Activated CD4-positive, alpha-beta memory T cell treated with anti-CD3 and anti-CD28 coated beads, Interleukin-2, amount 10 ng/mL, durations not matched to agents 7 days and 5 days (primary cell): ENCODE data around the gene SLIT1. TPM values are rescaled to one million over a fixed set of nuclear protein-coding genes. Genes with fewer than 3 reads are reported as not detected.

Experiments used
- CTCF ChIA-PET: fragments of 350-600 bp; sonication (Branson Sonifier 250); formaldehyde crosslinking; loops from one replicate; lab custom pipeline; 2021; ENCODE audit warnings: antibody characterized with exemption, inconsistent platforms; lab: Charles Lee
- POLR2A ChIA-PET: fragments of 350-600 bp; sonication (Branson Sonifier 250); formaldehyde crosslinking; loops from one replicate; lab custom pipeline; 2021; ENCODE audit warnings: antibody characterized with exemption; lab: Charles Lee
- DNase-seq: peaks from one replicate; pipeline ENCODE4 v3.0.0-alpha.2; 2020
- H3K27ac Mint-ChIP-seq: one replicate; pipeline ENCODE4 v1.8.0; 2021; ENCODE audit warnings: mild to moderate bottlenecking, mixed read lengths
- H3K27me3 Mint-ChIP-seq: one replicate; pipeline ENCODE4 v1.8.0; 2021; ENCODE audit warnings: mixed read lengths
- H3K36me3 Mint-ChIP-seq: one replicate; pipeline ENCODE4 v1.8.0; 2021; ENCODE audit warnings: low read depth, mixed read lengths
- H3K4me1 Mint-ChIP-seq: one replicate; pipeline ENCODE4 v1.8.0; 2021; ENCODE audit warnings: mixed read lengths
- H3K4me3 Mint-ChIP-seq: one replicate; pipeline ENCODE4 v1.8.0; 2021; ENCODE audit warnings: mild to moderate bottlenecking, mixed read lengths
- H3K9me3 Mint-ChIP-seq: one replicate; pipeline ENCODE4 v1.8.0; 2021; ENCODE audit warnings: mixed read lengths
- total RNA-seq, 2 experiments: library from RNA; stranded (reverse); gene quantifications; one replicate each; pipeline ENCODE4 v1.2.3, GENCODE V29; 2021

Gene SLIT1
- total RNA-seq, 2 experiments from 2014 or later, result 0.30 to 0.35 TPM

DNA sequence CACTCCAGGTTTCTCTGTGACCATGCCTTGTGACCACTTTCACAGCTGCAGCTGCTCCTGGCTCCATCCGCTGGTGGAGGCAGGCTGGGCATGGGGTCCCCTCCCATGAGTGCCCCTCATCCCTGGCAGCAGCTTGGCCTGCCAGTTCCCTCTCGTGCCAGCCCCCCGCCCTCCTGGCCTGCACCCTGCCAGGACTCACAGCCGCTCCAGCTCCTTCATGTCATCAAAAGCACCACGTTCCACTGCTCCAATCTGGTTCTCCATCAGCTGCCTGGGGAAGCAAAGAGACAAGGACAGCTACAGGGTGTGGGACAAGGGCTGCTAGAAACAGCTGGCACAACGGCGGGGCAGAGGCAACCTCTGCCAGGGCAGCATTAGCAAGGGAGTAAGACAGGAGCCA, 22.6 kb downstream of the SLIT1 start:
- no peaks in the 10 kb centered on the region for H3K36me3 Mint-ChIP-seq
- H3K27me3 Mint-ChIP-seq, result no peaks in the 10 kb centered on the region
- no peak overlapping the region for H3K27ac Mint-ChIP-seq
- ChIA-PET CTCF (no interaction called here), POLR2A (no interaction called here)
- H3K9me3 Mint-ChIP-seq, result no peaks in the 10 kb centered on the region
- no peaks in the 10 kb centered on the region for H3K4me1 Mint-ChIP-seq
- no peak overlapping the region for H3K4me3 Mint-ChIP-seq
- no peak for DNase-seq

DNA sequence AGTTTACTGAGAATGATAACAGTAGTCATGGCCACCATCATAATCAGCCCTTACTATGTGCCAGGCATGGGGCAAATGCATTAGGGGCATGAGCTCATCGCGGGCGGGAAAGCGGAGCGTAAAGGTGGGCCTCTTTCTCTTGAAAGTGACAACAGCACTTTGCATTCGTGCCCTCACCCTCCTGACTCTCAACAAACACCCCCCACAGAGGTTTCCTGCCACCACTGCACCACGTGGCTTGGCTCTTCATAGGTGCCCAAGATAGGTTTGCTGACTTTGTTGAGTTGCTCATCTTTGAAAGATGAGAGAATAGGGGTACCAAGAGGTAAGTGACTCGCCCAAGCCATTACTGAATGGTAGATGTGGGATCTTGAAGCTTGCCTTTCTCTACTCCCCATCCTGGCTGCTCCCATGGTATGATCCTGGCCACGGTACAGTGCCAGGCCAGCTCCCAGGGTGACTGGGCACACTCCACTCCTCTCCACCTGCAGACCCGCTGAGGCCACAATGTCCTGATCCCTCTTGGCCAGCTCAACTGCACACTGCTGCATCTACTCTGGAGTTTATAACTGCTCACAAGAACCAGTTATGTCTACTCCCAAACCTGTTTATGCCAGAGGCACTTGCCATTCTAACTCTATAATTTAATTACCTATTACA, 26.0 kb downstream of the SLIT1 start:
- CTCF ChIA-PET, result no interaction called here
- H3K4me1 Mint-ChIP-seq, result no peaks in the 10 kb centered on the region
- no peaks in the 10 kb centered on the region for H3K36me3 Mint-ChIP-seq
- POLR2A ChIA-PET, result no interaction called here
- H3K9me3 Mint-ChIP-seq, result no peaks in the 10 kb centered on the region
- no peak overlapping the region for H3K4me3 Mint-ChIP-seq
- H3K27ac Mint-ChIP-seq, result no peak overlapping the region
- no peak for DNase-seq
- H3K27me3 Mint-ChIP-seq, result no peaks in the 10 kb centered on the region

DNA sequence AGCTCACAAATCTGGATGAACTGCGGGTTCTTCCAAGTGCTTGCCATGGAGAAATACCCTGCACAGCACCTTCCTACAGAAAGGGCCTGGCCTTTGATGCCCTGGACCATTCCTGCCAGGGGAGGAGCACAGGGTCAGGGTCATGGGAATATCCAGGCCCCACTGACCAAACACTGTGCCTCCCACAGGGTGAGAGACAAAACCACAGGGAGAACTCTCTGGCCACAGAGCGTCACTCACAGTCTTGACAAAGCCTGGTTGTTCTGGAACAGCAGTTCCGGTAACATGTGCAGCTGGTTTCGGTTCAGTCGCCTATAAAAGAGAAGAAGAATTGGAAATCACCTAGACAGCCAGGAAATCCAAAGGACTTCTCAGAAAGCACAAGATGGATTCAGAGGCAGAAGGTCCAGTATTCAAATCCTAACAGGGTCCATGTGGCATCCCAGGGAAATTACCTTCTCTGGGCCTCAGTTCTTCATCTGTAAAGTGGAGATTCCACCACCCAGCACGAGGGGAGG, 28.1 kb downstream of the SLIT1 start:
- Mint-ChIP-seq H3K36me3 (no peaks in the 10 kb centered on the region), H3K27ac (no peak overlapping the region), H3K27me3 (no peaks in the 10 kb centered on the region), H3K9me3 (no peaks in the 10 kb centered on the region), H3K4me3 (no peak overlapping the region), H3K4me1 (no peaks in the 10 kb centered on the region)
- POLR2A ChIA-PET, result no interaction called here
- DNase-seq, result no peak
- CTCF ChIA-PET, result interaction anchor here (1.3 to 1.5 kb wide), 2 partner anchors 39 to 53 kb away, joined by 4 read pairs; no protein-coding TSS in a partner anchor

DNA sequence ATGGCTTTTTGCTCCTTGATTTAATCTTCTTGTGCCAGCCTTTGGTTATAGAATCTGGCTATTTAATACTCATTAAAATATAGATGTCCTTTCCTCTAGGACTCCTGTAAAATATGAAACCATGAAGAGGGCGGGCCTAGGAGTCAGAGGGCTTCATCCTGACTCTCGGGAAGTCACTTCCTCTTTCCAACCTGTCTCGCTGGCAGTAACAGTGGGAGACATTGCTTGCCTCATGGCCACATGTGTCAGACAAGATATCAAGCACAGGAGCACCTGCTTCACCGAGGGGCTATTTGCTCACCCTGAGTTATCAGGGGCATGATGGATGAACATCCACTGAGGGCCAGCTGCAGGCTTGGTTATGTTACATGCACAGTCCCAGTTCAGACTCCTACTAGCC, 31.0 kb downstream of the SLIT1 start:
- Mint-ChIP-seq H3K27me3 (no peaks in the 10 kb centered on the region), H3K36me3 (no peaks in the 10 kb centered on the region), H3K9me3 (no peaks in the 10 kb centered on the region), H3K4me1 (no peaks in the 10 kb centered on the region), H3K4me3 (no peak overlapping the region), H3K27ac (no peak overlapping the region)
- POLR2A ChIA-PET, result no interaction called here
- CTCF ChIA-PET, result interaction anchor here (1.1 kb wide), 1 partner anchor 55 kb away, joined by 4 read pairs; no protein-coding TSS in a partner anchor
- no peak for DNase-seq

DNA sequence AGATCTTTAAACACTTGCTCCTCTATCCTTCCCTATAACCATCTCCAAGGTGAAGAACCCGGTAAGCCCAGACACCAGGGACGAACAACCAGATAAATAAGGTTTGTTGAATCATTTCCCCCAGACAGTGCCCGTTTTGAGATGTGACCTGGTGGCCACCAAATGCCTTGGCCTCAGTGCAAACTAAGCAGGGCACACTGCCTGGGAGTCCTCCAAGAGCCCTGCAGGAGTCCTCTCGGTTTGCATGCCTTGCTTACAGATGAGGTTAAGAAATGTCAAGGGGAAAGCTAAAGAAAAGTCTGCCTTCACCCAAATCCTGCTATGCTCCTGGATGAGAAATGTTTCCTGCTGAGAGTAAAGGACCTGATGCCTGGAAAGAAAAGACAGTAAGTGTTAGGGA, 31.6 kb downstream of the SLIT1 start:
- Mint-ChIP-seq H3K27me3 (no peaks in the 10 kb centered on the region), H3K36me3 (no peaks in the 10 kb centered on the region), H3K27ac (no peak overlapping the region), H3K4me1 (no peaks in the 10 kb centered on the region), H3K4me3 (no peak overlapping the region), H3K9me3 (no peaks in the 10 kb centered on the region)
- no peak for DNase-seq
- POLR2A ChIA-PET, result no interaction called here
- CTCF ChIA-PET, result no interaction called here

DNA sequence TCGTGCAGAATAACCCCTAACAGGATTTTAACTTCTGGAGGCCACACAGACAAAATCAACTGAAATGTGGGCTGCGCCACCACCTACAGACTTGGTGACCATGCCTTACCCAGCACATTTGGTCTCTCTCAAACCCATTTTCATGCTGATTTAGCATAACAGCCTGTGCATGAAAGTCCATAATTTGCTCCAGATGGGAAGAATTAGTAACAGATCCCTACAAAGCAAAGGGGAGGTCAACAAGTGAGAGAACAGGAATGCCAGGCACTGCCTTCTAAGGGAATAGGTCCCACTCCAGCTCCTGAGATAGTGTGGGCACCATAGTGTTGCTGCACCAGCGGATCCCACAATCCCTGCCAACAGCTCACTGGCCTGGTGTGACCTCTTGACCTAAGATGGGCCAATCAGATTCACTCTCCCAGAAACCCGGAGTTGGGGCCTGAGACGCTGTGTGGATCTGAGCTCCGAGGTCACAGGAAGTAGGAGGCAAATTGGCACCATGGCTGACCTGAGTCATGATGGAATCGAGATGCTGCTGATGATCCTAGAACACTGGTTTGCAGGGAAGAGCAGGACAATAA, 32.4 kb downstream of the SLIT1 start:
- Mint-ChIP-seq H3K4me1 (no peaks in the 10 kb centered on the region), H3K4me3 (no peak overlapping the region)
- POLR2A ChIA-PET, result no interaction called here

DNA sequence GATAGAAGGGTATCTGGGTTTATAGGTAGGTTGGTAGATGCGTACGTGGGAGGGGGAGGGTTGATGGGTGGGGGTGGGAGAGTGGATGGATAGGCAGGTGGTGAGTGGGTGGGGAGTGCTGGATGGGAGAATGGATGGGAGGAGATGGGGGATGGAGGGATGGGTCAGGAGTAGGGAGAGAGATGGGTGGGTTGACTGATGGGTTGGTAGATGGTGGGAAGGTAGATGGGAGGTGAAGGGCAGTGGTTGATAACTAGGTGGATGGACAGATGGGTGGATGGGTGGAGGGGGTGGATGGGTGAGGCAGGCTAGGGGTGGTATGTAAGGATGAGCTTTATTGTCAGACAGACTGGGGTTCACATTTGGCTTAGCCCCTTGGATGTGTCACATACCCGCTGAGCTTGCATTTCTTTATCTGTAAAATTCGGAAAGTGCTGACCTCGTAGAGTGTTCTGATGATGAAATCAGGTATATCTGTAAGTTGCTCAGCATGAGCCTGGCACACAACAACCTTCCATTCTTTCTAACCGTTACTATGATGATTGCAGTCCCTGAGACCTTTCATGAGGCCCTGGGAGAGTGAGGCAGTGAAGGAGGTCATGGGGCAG, 34.3 kb downstream of the SLIT1 start:
- CTCF ChIA-PET, result no interaction called here
- Mint-ChIP-seq H3K27me3 (peaks cover 6% of the 10 kb centered on the region), H3K4me1 (no peaks in the 10 kb centered on the region)

More for the DNA sequence above, 32.4 kb downstream of the SLIT1 start:
- Mint-ChIP-seq H3K27me3 (no peaks in the 10 kb centered on the region), H3K27ac (no peak overlapping the region), H3K36me3 (no peaks in the 10 kb centered on the region), H3K9me3 (no peaks in the 10 kb centered on the region)
- no peak for DNase-seq
- CTCF ChIA-PET, result no interaction called here

DNA sequence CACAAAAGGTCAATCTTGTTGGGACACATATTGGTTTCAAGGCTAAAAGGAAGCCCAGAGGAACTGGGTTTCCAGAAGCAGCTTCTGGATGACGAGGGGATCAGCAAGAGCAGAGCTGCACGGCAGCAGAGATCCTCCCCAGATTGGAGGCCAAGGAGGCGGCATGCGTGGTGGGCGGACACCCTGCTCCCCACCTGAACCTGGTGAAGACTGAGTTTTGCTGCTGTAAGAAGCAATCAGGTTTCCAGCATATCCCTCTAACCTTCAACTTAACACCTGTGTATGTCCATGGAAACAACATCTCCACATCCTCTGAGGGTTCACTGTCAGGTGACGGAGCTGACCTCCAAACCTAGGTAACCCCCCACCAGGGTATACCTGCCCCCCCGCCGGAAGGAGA, 35.1 kb downstream of the SLIT1 start:
- Mint-ChIP-seq H3K36me3 (no peaks in the 10 kb centered on the region), H3K9me3 (no peaks in the 10 kb centered on the region), H3K27me3 (peaks cover 8% of the 10 kb centered on the region), H3K4me1 (no peaks in the 10 kb centered on the region), H3K4me3 (no peak overlapping the region), H3K27ac (no peak overlapping the region)
- no peak for DNase-seq
- POLR2A ChIA-PET, result no interaction called here
- CTCF ChIA-PET, result no interaction called here

More for the DNA sequence above, 34.3 kb downstream of the SLIT1 start:
- Mint-ChIP-seq H3K27ac (no peak overlapping the region), H3K36me3 (no peaks in the 10 kb centered on the region), H3K4me3 (no peak overlapping the region), H3K9me3 (no peaks in the 10 kb centered on the region)
- DNase-seq, result no peak
- POLR2A ChIA-PET, result no interaction called here

DNA sequence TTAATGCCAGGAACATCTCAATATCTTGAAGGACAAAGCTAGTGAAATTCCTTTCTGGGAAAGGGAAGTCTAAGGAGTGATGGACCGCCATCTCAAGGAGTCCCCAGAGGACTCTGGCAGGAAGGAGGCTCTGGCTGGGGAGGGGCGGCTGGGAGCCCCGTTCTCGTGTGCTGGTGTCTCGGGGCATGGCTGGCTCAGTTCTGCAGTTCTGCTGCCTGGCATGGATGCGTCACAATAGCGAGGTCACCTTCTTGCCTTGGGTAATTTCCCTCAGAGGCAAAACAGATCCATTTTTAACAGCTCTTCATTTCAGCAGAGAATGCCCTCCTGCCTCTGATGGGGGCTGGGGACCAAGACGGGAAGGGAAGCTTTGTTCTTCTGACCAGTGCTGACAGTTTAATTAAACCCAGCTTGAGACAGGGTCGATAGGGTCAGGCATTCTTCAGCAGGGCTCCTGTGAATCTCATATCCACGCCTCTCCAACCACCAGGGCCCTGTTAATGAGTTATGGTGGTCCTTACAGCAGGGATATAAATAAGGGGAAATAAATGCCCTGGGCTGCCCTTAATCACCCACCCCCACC, 35.7 kb downstream of the SLIT1 start:
- POLR2A ChIA-PET, result no interaction called here
- Mint-ChIP-seq H3K27me3 (peaks cover 8% of the 10 kb centered on the region), H3K36me3 (no peaks in the 10 kb centered on the region), H3K4me3 (no peak overlapping the region), H3K27ac (no peak overlapping the region), H3K9me3 (no peaks in the 10 kb centered on the region), H3K4me1 (no peaks in the 10 kb centered on the region)
- DNase-seq, result no peak
- CTCF ChIA-PET, result no interaction called here

DNA sequence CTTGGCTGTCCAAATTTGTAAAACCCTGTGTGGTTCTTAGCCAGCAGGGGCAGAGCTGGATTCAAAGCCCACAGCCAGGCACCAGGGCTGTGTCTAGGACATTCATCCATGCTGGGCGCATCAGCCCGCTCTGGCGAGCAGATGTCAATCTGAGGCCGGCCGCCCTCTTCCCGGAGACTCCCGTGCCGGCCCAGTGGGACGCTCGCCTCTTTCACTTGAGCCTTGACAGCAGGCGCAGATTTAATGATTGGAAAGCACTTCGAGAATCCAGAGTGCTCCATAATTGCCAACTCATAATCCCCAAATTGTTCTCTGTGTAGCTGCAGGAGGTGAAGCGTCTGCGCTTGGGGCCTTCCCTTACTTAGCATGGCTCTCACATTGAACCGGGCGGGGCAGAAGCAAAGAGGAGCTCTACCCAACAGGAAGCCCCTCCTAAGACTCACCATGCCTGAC, 36.7 kb downstream of the SLIT1 start:
- Mint-ChIP-seq H3K36me3 (no peaks in the 10 kb centered on the region), H3K27me3 (peaks cover 8% of the 10 kb centered on the region), H3K4me1 (no peaks in the 10 kb centered on the region), H3K27ac (no peak overlapping the region), H3K9me3 (no peaks in the 10 kb centered on the region), H3K4me3 (no peak overlapping the region)
- DNase-seq, result no peak
- POLR2A ChIA-PET, result no interaction called here
- CTCF ChIA-PET, result no interaction called here

DNA sequence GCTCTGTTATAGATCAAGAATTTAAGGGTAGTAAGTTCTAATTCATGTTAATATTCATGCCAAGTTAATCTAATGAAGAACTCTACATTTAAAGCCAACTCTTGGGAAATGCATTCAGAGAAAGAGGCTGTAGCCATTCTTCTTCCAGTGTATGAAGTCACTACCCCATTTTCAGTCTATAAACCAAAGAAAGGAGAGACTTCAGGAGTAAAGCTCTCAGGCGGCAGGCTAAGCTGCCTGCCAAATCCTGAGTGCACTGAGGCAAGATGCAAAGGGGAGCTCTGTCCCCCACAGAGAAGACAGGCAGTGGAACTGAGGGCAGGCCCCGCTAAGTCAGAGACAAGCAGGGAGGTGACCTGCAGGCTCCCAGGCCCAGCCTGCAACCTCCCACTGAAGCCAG, 41.5 kb downstream of the SLIT1 start:
- no peaks in the 10 kb centered on the region for H3K9me3 Mint-ChIP-seq
- H3K4me1 Mint-ChIP-seq, result no peaks in the 10 kb centered on the region
- peaks cover 38% of the 10 kb centered on the region for H3K27me3 Mint-ChIP-seq
- DNase-seq, result no peak
- H3K36me3 Mint-ChIP-seq, result no peaks in the 10 kb centered on the region
- ChIA-PET CTCF (no interaction called here), POLR2A (no interaction called here)
- H3K27ac Mint-ChIP-seq, result no peak overlapping the region
- H3K4me3 Mint-ChIP-seq, result no peak overlapping the region

DNA sequence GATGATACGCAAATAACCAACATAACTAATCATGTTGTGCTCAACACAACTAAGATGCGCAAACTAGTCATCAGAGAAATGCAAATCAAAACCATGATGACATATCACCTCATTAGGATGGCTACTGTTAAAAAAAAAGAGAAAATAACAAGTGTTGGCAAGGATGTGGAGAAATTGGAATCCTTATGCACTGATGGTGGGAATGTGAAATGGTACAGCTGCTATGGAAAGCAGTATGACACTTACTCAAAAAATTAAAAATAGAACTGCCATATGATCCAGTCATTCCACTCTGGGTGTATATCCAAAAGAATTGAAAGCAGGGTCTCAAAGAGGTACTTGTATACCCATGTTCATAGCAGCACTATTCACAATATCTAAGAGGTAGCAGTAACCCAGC, 42.9 kb downstream of the SLIT1 start:
- ChIA-PET POLR2A (no interaction called here), CTCF (no interaction called here)

More for the DNA sequence above, 42.9 kb downstream of the SLIT1 start:
- H3K27ac Mint-ChIP-seq, result no peak overlapping the region
- no peak for DNase-seq
- no peaks in the 10 kb centered on the region for H3K9me3 Mint-ChIP-seq
- H3K36me3 Mint-ChIP-seq, result no peaks in the 10 kb centered on the region
- H3K4me3 Mint-ChIP-seq, result no peak overlapping the region
- H3K27me3 Mint-ChIP-seq, result peaks cover 36% of the 10 kb centered on the region
- H3K4me1 Mint-ChIP-seq, result no peaks in the 10 kb centered on the region
